Smooth muscle cell (in vitro differentiated cells): ENCODE data around the gene ILKAP. TPM values are rescaled to one million over a fixed set of nuclear protein-coding genes. Genes with fewer than 3 reads are reported as not detected.

ENCODE experiments used
- DNase-seq: peaks from one replicate; lab custom pipeline; 2025; ENCODE audit not compliant: unreplicated experiment; lab: John Stamatoyannopoulos, UW
- H2AFZ ChIP-seq: fragments of 200-600 bp; sonication (generic); 2 replicates; pipeline ENCODE4 v1.6.0; 2016; ENCODE audit warnings: antibody characterized with exemption, low read depth, mild to moderate bottlenecking
- H3F3A ChIP-seq: fragments of 200-600 bp; sonication (generic); 2 replicates; pipeline ENCODE4 v1.6.0; 2017; ENCODE audit warnings: antibody characterized with exemption, low read depth
- H3K27ac ChIP-seq: fragments of 200-600 bp; sonication (generic); 2 replicates; pipeline ENCODE4 v1.5.1; 2016; ENCODE audit warnings: low read depth, mild to moderate bottlenecking
- H3K27me3 ChIP-seq: fragments of 200-600 bp; sonication (generic); 2 replicates; pipeline ENCODE4 v1.6.1; 2016; ENCODE audit warnings: low read depth, mild to moderate bottlenecking
- H3K36me3 ChIP-seq: fragments of 200-600 bp; sonication (generic); 2 replicates; pipeline ENCODE4 v1.5.1; 2016; ENCODE audit warnings: low read depth
- H3K4me1 ChIP-seq: fragments of 200-600 bp; sonication (generic); 2 replicates; pipeline ENCODE4 v1.5.1; 2016; ENCODE audit warnings: low read depth
- H3K4me2 ChIP-seq: fragments of 200-600 bp; sonication (generic); 2 replicates; pipeline ENCODE4 v1.6.0; 2016; ENCODE audit warnings: mild to moderate bottlenecking
- H3K4me3 ChIP-seq: fragments of 200-600 bp; sonication (generic); 2 replicates; pipeline ENCODE4 v1.5.1; 2016; ENCODE audit warnings: mild to moderate bottlenecking
- H3K79me2 ChIP-seq: fragments of 200-600 bp; sonication (generic); 2 replicates; pipeline ENCODE4 v1.6.0; 2016; ENCODE audit warnings: low read depth, mild to moderate bottlenecking
- H3K9ac ChIP-seq: fragments of 200-600 bp; sonication (generic); 2 replicates; pipeline ENCODE4 v1.6.0; 2016; ENCODE audit warnings: low read depth
- H3K9me3 ChIP-seq: fragments of 200-600 bp; sonication (generic); replicated peaks from 2 replicates; pipeline ENCODE4 v1.5.1; 2016; ENCODE audit warnings: low read depth
- H4K20me1 ChIP-seq: fragments of 200-600 bp; sonication (generic); 2 replicates; pipeline ENCODE4 v1.6.0; 2016; ENCODE audit warnings: low read depth
- WGBS: methylation state at CpG from one replicate; pipeline ENCODE4 v1.1.7; 2016; ENCODE audit warnings: low lambda C conversion rate; 5-methylcytosine and 5-hydroxymethylcytosine counted together
- polyA plus RNA-seq: library from polyadenylated mRNA; unstranded; fragments of >200 nt; fragmentation: Nextera tagmentation; extraction: Ambion mirVana; gene quantifications from 2 replicates; pipeline ENCODE4 v1.2.1, GENCODE V29; 2016
- total RNA-seq: library from RNA; depleted of rRNA; stranded (reverse); fragments of >200 nt; gene quantifications from 2 replicates; pipeline ENCODE4 v1.2.3, GENCODE V29; 2014
- TF ChIP-seq, protein P1 (sequence below): fragments of 200-600 bp; sonication (generic); IDR thresholded peaks from 2 replicates; pipeline ENCODE4 v1.5.1; 2017; ENCODE audit warnings: borderline replicate concordance, mild to moderate bottlenecking, antibody characterized with exemption; ENCODE audit not compliant: insufficient read depth, poor library complexity, severe bottlenecking

Gene ILKAP
- total and polyA plus RNA-seq, 2 experiments from 2014 or later: 12.0 to 21.9 TPM

DNA sequence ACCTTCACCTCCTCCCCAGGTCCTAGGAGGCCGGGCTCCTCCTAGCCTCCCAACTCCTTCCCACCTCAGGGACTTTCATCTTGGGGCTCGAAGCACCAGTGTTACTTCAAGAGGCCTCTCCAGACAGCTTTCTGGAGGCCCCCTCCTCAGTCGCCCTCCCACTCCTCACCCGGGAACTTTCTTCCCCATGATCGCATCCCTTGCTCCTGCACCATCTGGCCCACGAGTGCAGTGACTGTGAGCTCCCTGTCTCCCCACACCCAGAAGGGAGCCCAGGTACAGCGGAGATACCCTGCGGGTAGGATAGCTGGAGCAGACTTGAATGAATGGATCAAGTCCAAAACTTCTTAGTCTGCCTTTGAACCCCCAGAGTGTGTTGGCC, 38.6 kb downstream of the ILKAP start:
- Histone ChIP-seq H3K4me2 (no peak overlapping the region), H3K36me3 (no peaks in the 10 kb centered on the region), H2AFZ (no peak overlapping the region), H3K9me3 (no peaks in the 10 kb centered on the region), H3K27me3 (peaks cover 49% of the 10 kb centered on the region), H3K79me2 (no peaks in the 10 kb centered on the region), H4K20me1 (no peaks in the 10 kb centered on the region), H3F3A (no peaks in the 10 kb centered on the region), H3K4me1 (peaks cover 5% of the 10 kb centered on the region), H3K27ac (no peak overlapping the region), H3K9ac (no peak overlapping the region), H3K4me3 (no peak overlapping the region)
- no peak for DNase-seq
- TF ChIP-seq, protein P1, sequence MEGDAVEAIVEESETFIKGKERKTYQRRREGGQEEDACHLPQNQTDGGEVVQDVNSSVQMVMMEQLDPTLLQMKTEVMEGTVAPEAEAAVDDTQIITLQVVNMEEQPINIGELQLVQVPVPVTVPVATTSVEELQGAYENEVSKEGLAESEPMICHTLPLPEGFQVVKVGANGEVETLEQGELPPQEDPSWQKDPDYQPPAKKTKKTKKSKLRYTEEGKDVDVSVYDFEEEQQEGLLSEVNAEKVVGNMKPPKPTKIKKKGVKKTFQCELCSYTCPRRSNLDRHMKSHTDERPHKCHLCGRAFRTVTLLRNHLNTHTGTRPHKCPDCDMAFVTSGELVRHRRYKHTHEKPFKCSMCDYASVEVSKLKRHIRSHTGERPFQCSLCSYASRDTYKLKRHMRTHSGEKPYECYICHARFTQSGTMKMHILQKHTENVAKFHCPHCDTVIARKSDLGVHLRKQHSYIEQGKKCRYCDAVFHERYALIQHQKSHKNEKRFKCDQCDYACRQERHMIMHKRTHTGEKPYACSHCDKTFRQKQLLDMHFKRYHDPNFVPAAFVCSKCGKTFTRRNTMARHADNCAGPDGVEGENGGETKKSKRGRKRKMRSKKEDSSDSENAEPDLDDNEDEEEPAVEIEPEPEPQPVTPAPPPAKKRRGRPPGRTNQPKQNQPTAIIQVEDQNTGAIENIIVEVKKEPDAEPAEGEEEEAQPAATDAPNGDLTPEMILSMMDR: no peak
- 94% methylated on average over 8 of the region's 8 CpGs for WGBS

DNA sequence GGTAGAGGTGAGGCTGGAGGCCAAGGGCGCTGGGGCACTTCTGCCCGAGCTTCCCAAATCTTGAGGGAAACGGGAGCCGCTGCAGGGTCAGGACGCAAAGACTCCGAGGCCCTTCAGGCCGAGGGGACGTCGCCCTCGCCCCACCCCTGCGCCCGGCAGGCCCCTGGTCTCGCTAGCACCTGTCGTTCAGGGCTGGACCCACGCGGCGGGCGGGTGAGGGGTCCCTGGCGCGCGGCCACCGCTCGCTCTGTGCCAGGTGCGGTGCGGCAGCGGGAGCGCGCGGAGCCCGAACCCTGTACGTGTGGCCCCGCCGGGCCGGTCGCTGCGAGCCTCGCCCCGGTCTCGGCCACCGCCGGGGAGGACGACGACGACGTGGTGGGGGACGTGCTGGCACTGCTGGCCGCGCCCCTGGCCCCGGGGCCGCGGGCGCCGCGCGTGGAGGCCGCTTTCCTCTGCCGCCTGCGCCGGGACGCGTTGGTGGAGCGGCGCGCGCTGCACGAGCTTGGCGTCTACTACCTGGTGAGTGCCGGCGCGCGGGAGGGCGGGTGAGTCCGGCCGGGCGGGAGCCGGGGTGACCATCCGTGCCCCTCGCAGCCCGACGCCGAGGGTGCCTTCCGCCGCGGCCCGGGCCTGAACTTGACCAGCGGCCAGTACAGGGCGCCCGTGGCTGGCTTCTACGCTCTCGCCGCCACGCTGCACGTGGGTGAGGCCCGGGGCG, 39.9 kb downstream of the ILKAP start:
- H3K27ac ChIP-seq: no peak overlapping the region
- WGBS: 10% methylated on average over 49 of the region's 95 CpGs
- H2AFZ ChIP-seq: no peak overlapping the region
- no peaks in the 10 kb centered on the region for H3K9me3 ChIP-seq
- H3F3A ChIP-seq: no peaks in the 10 kb centered on the region
- peak overlapping the region; percentile 36 for H3K4me3 ChIP-seq
- peaks cover 5% of the 10 kb centered on the region for H3K4me1 ChIP-seq
- no peaks in the 10 kb centered on the region for H4K20me1 ChIP-seq
- H3K79me2 ChIP-seq: no peaks in the 10 kb centered on the region
- TF ChIP-seq, protein P1: no peak
- no peaks in the 10 kb centered on the region for H3K36me3 ChIP-seq
- DNase-seq: no peak
- peak overlapping the region; percentile 76 for H3K4me2 ChIP-seq
- no peak overlapping the region for H3K9ac ChIP-seq
- H3K27me3 ChIP-seq: peaks cover 58% of the 10 kb centered on the region

DNA sequence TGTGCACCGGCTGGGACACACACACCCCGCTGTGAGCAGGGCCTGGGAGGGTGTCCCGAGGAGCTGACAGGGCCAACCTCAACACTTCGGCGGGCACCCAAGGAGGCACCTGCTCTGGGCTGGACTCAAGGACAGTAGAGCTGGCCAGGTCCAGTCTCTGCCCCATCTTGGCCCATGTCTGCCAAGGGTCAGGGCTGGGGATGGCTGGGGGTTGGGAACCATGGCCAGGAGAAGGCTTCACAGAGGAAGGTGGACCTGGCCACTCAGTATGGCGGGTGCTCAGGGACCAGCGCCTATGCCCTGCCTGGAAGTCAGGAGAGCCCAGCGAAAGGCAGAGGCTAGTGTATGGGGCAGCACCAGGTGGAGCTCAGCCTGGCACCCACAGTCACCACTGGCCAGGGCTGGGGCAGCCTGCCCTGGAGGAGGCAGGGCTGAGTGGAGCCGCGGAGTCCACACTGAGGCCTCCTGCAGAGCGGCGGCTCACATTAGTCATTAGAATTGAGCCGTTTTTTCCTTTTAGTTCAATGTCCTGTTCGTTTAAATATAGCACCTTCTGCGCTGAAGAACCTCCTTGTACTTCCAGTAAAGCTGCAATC, 40.6 kb downstream of the ILKAP start:
- H3K27ac ChIP-seq: no peak overlapping the region
- peak overlapping the region; percentile 36 for H3K4me3 ChIP-seq
- H3F3A ChIP-seq: no peaks in the 10 kb centered on the region
- no peak for DNase-seq
- peaks cover 64% of the 10 kb centered on the region for H3K27me3 ChIP-seq
- peak overlapping the region; percentile 76 for H3K4me2 ChIP-seq
- no peak overlapping the region for H3K9ac ChIP-seq
- no peaks in the 10 kb centered on the region for H4K20me1 ChIP-seq
- H3K36me3 ChIP-seq: no peaks in the 10 kb centered on the region
- H3K4me1 ChIP-seq: peaks cover 5% of the 10 kb centered on the region
- no peak overlapping the region for H2AFZ ChIP-seq
- 71% methylated on average over 15 of the region's 15 CpGs for WGBS
- TF ChIP-seq, protein P1: no peak
- H3K79me2 ChIP-seq: no peaks in the 10 kb centered on the region
- H3K9me3 ChIP-seq: no peaks in the 10 kb centered on the region
